Spleen (tissue), 11 donors: Measurements from ENCODE around the gene TRAF4. TPM values are rescaled to one million over a fixed set of nuclear protein-coding genes. Genes with fewer than 3 reads are reported as not detected.
"Not testable (repeated sequence)": the region's sequence is repeated elsewhere in the genome, so short reads cannot be mapped to it uniquely, and the experiment has no call there.

Experiments
- DNase-seq: peaks from one replicate; pipeline ENCODE4 v3.0.0-alpha.2; 2020
- H3K27ac ChIP-seq, 8 donors: fragments of 200-600 bp; sonication (generic) in 7 of 8; 1 replicate in 4 of 8; 2 replicates in 4 of 8; pipeline versions ENCODE4 v1.5.0 to v1.8.0; 2016 to 2021; ENCODE audit warnings: inconsistent platforms in 4 of 8, mild to moderate bottlenecking in 4 of 8, moderate library complexity in 1 of 8
- H3K27me3 ChIP-seq, 7 donors: fragments of 200-600 bp; sonication (generic) in 6 of 7; replicated peaks in 1 of 7; 1 replicate in 4 of 7; 2 replicates in 3 of 7; pipeline versions ENCODE4 v1.5.0 to v1.8.0; 2016 to 2021; ENCODE audit warnings: inconsistent platforms in 3 of 7, mild to moderate bottlenecking in 1 of 7
- H3K36me3 ChIP-seq, 6 donors: fragments of 200-600 bp; sonication (generic) in 5 of 6; 1 replicate in 4 of 6; 2 replicates in 2 of 6; pipeline versions ENCODE4 v1.5.0 to v1.8.0; 2016 to 2021; ENCODE audit warnings: inconsistent platforms in 2 of 6
- H3K4me1 ChIP-seq, 6 donors: fragments of 200-600 bp; sonication (generic) in 5 of 6; 1 replicate in 3 of 6; 2 replicates in 3 of 6; pipeline versions ENCODE4 v1.5.0 to v1.8.0; 2016 to 2021; ENCODE audit warnings: inconsistent platforms in 3 of 6
- H3K4me3 ChIP-seq, 8 donors: fragments of 200-600 bp; sonication (generic) in 7 of 8; 1 replicate in 4 of 8; 2 replicates in 4 of 8; pipeline versions ENCODE4 v1.5.0 to v1.8.0; 2016 to 2021; ENCODE audit warnings: inconsistent platforms in 4 of 8, mild to moderate bottlenecking in 4 of 8, moderate library complexity in 2 of 8
- H3K9me3 ChIP-seq, 8 donors: fragments of 200-600 bp; sonication (generic) in 7 of 8; 1 replicate in 4 of 8; 2 replicates in 4 of 8; pipeline versions ENCODE4 v1.5.0 to v1.8.0; 2016 to 2021; ENCODE audit warnings: inconsistent platforms in 4 of 8
- CTCF ChIP-seq, 11 experiments: fragments of 200-600 bp in 7 of 11; fragments of 450-650 bp in 4 of 11; sonication (generic) in 4 of 11; IDR thresholded peaks in 8 of 11; conservative IDR thresholded peaks in 3 of 11; 1 replicate in 7 of 11; 2 replicates in 4 of 11; pipeline versions ENCODE4 v1.4.0 to v1.8.0; 2016 to 2021; ENCODE audit warnings: antibody characterized with exemption in 11 of 11, inconsistent platforms in 4 of 11, mild to moderate bottlenecking in 1 of 11
- POLR2A ChIP-seq, 3 donors: fragments of 450-650 bp; IDR thresholded peaks; one replicate each; pipeline ENCODE4 v1.5.1; 2017; ENCODE audit warnings: antibody characterized with exemption in 3 of 3, mild to moderate bottlenecking in 1 of 3
- POLR2AphosphoS5 ChIP-seq, 3 donors: sonication (generic); formaldehyde crosslinking; IDR thresholded peaks; one replicate each; pipeline ENCODE4 v1.5.1; 2017; ENCODE audit warnings: antibody characterized with exemption in 3 of 3
- WGBS, 5 donors: extraction: QIAGEN DNeasy Blood & Tissue Kit in 3 of 5; methylation state at CpG; one replicate each; pipeline versions ENCODE4 v1.1.5 to v1.1.7; 2013 to 2018; 5-methylcytosine and 5-hydroxymethylcytosine counted together
- intact Hi-C: fragments of 100-400 bp; cut with DNase I; formaldehyde crosslinking; loops from one replicate; pipeline ENCODE4 v1.15.0; 2023; ENCODE audit warnings: low total_unique reads
- polyA plus RNA-seq, 3 donors: library from polyadenylated mRNA; stranded (reverse); fragments of 200-250 nt; gene quantifications; one replicate each; pipeline ENCODE4 v1.2.1, GENCODE V29; 2013
- small RNA-seq, 4 donors: library from RNA; depleted of rRNA; stranded (forward); fragments of <200 nt; gene quantifications; one replicate each; pipeline ENCODE3, GENCODE V24; 2016
- total RNA-seq, 7 donors: library from RNA; depleted of rRNA in 3 of 7; stranded (reverse); fragments of >200 nt in 3 of 7; fragmentation: NEBNext Ultra II Directional in 4 of 7; extraction: Animal tissue kit (Norgen Biotek cat#: 25700) in 4 of 7; gene quantifications; one replicate each; pipeline versions ENCODE4 v1.1.0 to v1.2.1, GENCODE V29; 2016 to 2021
- donor health status: healthy with polysubstance abuse.
- donor health status: DM: no; HTN: no; CAD: no; lungs with moderate emphysema.
- donor health status: DM: no; HTN: no; CAD: no.
- donor health status: Bipolar disorder and iron deficiency.
- donor health status: healthy.
- donor health status: DM: no; HTN: no; CAD: no.
- donor health status: DM: yes; HTN: yes; CAD: no.

Gene TRAF4
- total and polyA plus RNA-seq, 10 donors, result 19.8 to 75.5 (median 34.2) TPM

DNA sequence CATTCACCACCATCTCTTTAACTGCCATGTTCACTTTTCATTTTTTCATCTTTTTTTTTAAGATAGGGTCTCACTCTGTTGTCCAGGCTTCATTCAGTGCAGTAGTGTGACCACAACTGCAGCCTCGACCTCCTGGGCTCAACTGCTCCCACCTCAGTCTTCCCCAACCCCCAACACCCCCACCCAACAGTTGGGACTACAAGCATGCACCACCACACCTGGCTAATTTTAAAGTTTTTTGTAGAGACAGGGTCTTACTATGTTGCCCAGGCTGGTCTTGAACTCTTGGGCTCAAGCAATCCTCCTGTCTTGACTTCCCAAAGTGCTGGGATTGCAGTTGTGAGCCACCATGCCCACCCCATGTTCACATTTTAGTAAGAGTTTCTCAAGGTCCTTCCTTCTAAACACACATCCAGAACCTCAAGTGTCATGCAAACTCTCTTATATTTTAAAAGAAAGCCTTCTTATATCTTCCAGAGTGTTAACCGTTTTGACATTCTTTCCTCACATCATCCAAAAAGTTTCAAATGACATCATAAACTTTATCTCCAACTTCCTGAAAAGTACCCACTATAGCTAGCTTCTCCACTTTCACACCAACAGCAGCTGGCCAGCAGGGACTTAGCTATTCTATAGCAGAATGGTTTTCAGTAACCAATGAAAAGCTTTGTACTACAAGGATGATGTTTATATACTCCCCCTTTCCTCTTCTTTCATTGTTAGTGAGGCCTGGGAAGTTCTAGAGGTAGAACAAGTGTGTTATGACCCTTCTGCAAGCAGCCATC is 49.3 kb downstream of the TRAF4 start:
- DNase-seq, result no peak
- Histone ChIP-seq H3K4me1 (peaks cover 0 to 28% (median 4%) of the 10 kb centered on the region in 6 donors), H3K9me3 (no peaks in the 10 kb centered on the region), H3K27me3 (no peaks in the 10 kb centered on the region), H3K4me3 (no peak overlapping the region), H3K36me3 (peaks cover 0 to 11% (median 0%) of the 10 kb centered on the region in 6 donors), H3K27ac (no peak overlapping the region)
- WGBS, 5 donors, result 62 to 70% (median 67%) methylated on average over 2 of the region's 2 CpGs
- TF ChIP-seq POLR2A (IDR thresholded peaks at IDR 0.05) (no peak), CTCF (IDR thresholded peaks at IDR 0.05 in 8 of 11, conservative IDR thresholded peaks at IDR 0.05 in 3 of 11) (no peak), POLR2AphosphoS5 (IDR thresholded peaks at IDR 0.05) (no peak)
- intact Hi-C loops, result no loop called here

DNA sequence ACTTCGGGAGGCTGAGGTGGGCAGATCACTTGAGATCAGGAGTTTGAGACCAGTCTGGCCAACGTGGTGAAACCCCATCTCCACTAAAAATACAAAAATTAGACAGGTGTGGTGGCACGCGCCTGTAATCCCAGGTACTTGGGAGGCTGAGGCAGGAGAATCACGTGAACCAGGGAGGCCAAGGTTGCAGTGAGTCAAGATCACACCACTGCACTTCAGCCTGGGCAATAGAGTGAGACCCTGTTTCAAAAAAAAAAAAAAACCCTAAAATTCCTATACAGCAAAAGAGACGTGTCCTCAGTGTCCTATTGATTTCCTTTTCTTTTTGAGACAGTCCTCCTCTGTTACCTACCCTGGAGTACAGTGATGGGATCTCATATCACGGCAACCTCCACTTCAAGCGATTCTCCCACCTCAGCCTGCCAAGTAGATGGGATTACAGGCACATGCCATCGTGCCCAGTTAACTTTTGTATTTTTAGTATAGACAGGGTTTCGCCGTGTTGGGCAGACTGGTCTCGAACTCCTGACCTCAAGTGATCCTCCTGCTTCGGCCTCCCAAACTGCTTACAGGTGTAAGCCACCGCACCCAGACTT is 51.1 kb downstream of the TRAF4 start:
- WGBS, 5 donors, result 93 to 98% (median 96%) methylated on average over 14 of the region's 14 CpGs
- Histone ChIP-seq H3K4me1 (peaks cover 0 to 13% (median 3%) of the 10 kb centered on the region in 6 donors), H3K36me3 (peaks cover 0 to 13% (median 0%) of the 10 kb centered on the region in 6 donors)
- H3K27me3 ChIP-seq, intact Hi-C loops, H3K27ac ChIP-seq, H3K9me3 ChIP-seq, DNase-seq, H3K4me3 ChIP-seq: not testable (repeated sequence)

DNA sequence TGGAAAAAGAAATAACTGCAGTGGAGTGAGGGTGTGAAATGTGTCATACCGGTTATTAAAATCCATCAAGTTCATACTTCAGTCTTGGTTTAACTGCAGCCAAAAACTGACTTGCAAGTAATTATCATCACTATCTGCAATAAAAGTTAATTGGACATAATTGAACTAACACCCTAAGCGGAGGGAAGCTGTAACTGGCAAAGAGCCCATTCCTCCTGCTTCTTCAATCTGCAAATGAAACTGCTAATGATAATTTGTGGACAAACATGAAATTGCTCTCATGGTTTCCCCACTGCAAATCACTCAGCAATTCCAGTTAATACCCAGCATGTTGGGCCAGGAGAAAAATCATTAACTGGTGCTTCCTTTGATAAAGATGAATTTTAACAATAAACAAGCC is 52.3 kb downstream of the TRAF4 start:
- peaks cover 0 to 18% (median 0%) of the 10 kb centered on the region in 6 donors for H3K36me3 ChIP-seq
- H3K4me3 ChIP-seq, result no peak overlapping the region
- no peaks in the 10 kb centered on the region for H3K9me3 ChIP-seq
- whole genome bisulfite sequencing, 5 donors, result 81 to 93% (median 86%) methylated on average over 2 of the region's 2 CpGs
- DNase-seq, result no peak
- intact Hi-C loops, result no loop called here
- peaks cover 0 to 4% (median under 1%) of the 10 kb centered on the region in 6 donors for H3K4me1 ChIP-seq
- TF ChIP-seq POLR2A (IDR thresholded peaks at IDR 0.05), result no peak
- no peak for TF ChIP-seq POLR2AphosphoS5 (IDR thresholded peaks at IDR 0.05)
- TF ChIP-seq CTCF (IDR thresholded peaks at IDR 0.05 in 8 of 11, conservative IDR thresholded peaks at IDR 0.05 in 3 of 11), result no peak
- no peak overlapping the region for H3K27ac ChIP-seq
- H3K27me3 ChIP-seq, result no peaks in the 10 kb centered on the region

Small RNAs within 50 kb of the gene (small RNA-seq; reads per million reads assigned to genes)
- gene SNORD42A (0 reads per million in 4 donors), gene SNORD42B (0 to 0.17 (median 0) reads per million in 4 donors), gene SNORD4A (0 reads per million in 4 donors), gene SNORD4B (0 reads per million in 4 donors)

Other genes starting within 250 kb of the TRAF4 start
- not detected for gene FOXN1, start 237.7 kb upstream of the TRAF4 start, total RNA-seq
- not detected for gene FOXN1, start 237.7 kb upstream of the TRAF4 start, polyA plus RNA-seq
- gene UNC119, start 191.4 kb upstream of the TRAF4 start, total RNA-seq, result 10 to 100 TPM; 41.5 to 76.0 (median 65.7) TPM
- 10 to 100 TPM; 52.9 to 68.6 (median 59.1) TPM for gene UNC119, start 191.4 kb upstream of the TRAF4 start, polyA plus RNA-seq
- gene PIGS, start 172.5 kb upstream of the TRAF4 start, total RNA-seq, result 10 to 100 TPM; 43.7 to 77.6 (median 56.4) TPM
- gene PIGS, start 172.5 kb upstream of the TRAF4 start, polyA plus RNA-seq, result 10 to 100 TPM; 13.3 to 21.4 (median 17.6) TPM
- 10 to 100 TPM; 18.1 to 64.4 (median 40.3) TPM for gene ALDOC, start 167.1 kb upstream of the TRAF4 start, total RNA-seq
- gene ALDOC, start 167.1 kb upstream of the TRAF4 start, polyA plus RNA-seq, result 10 to 100 TPM; 16.9 to 24.8 (median 19.1) TPM
- gene SPAG5, start 145.0 kb upstream of the TRAF4 start, total RNA-seq, result 10 to 100 TPM in 5 of 7 donors, 1 to 10 TPM in 2; 6.2 to 19.7 (median 14.3) TPM
- 10 to 100 TPM in 2 of 3 donors, 1 to 10 TPM in 1; 9.6 to 18.0 (median 14.9) TPM for gene SPAG5, start 145.0 kb upstream of the TRAF4 start, polyA plus RNA-seq
- gene RSKR, start 129.8 kb upstream of the TRAF4 start, total RNA-seq, result 10 to 100 TPM; 11.6 to 30.9 (median 19.3) TPM
- 1 to 10 TPM; 2.1 to 4.5 (median 2.8) TPM for gene RSKR, start 129.8 kb upstream of the TRAF4 start, polyA plus RNA-seq
- 100 to 1,000 TPM; 143 to 193 (median 149) TPM for gene BLTP2, start 98.9 kb upstream of the TRAF4 start, total RNA-seq
- 10 to 100 TPM; 11.8 to 25.2 (median 14.6) TPM for gene BLTP2, start 98.9 kb upstream of the TRAF4 start, polyA plus RNA-seq
- 10 to 100 TPM; 43.1 to 54.5 (median 48.7) TPM for gene SDF2, start 82.1 kb upstream of the TRAF4 start, total RNA-seq
- 10 to 100 TPM; 28.7 to 38.3 (median 35.2) TPM for gene SDF2, start 82.1 kb upstream of the TRAF4 start, polyA plus RNA-seq
- gene SUPT6H, start 81.8 kb upstream of the TRAF4 start, total RNA-seq, result 10 to 100 TPM; 68.5 to 91.2 (median 78.7) TPM
- 10 to 100 TPM; 11.6 to 29.7 (median 24.0) TPM for gene SUPT6H, start 81.8 kb upstream of the TRAF4 start, polyA plus RNA-seq
- gene PROCA1, start 32.1 kb upstream of the TRAF4 start, total RNA-seq, result 1 to 10 TPM; 4.3 to 8.5 (median 6.6) TPM
- gene PROCA1, start 32.1 kb upstream of the TRAF4 start, polyA plus RNA-seq, result 10 to 100 TPM in 2 of 3 donors, 1 to 10 TPM in 1; 6.0 to 14.5 (median 12.8) TPM
- gene RAB34, start 26.1 kb upstream of the TRAF4 start, total RNA-seq, result 100 to 1,000 TPM in 1 of 7 donors, 10 to 100 TPM in 6; 31.4 to 111 (median 49.4) TPM
- 10 to 100 TPM; 45.6 to 59.5 (median 56.6) TPM for gene RAB34, start 26.1 kb upstream of the TRAF4 start, polyA plus RNA-seq
- 1,000 to 10,000 TPM in 4 of 7 donors, 100 to 1,000 TPM in 3; 571 to 2,010 (median 1,472) TPM for gene RPL23A, start 24.0 kb upstream of the TRAF4 start, total RNA-seq
- 1,000 to 10,000 TPM; 2,562 to 3,144 (median 3,044) TPM for gene RPL23A, start 24.0 kb upstream of the TRAF4 start, polyA plus RNA-seq
- 1 to 10 TPM in 5 of 7 donors, under 1 TPM in 1, not detected in 1; 0.97 to 2.6 (median 2.0) TPM for gene TLCD1, start 17.8 kb upstream of the TRAF4 start, total RNA-seq
- gene TLCD1, start 17.8 kb upstream of the TRAF4 start, polyA plus RNA-seq, result 1 to 10 TPM; 2.3 to 3.5 (median 2.4) TPM
- gene NEK8, start 15.2 kb upstream of the TRAF4 start, total RNA-seq, result 10 to 100 TPM in 6 of 7 donors, 1 to 10 TPM in 1; 8.9 to 17.6 (median 12.8) TPM
- 10 to 100 TPM in 1 of 3 donors, 1 to 10 TPM in 2; 7.3 to 14.3 (median 7.7) TPM for gene NEK8, start 15.2 kb upstream of the TRAF4 start, polyA plus RNA-seq
- gene FAM222B, start 98.8 kb downstream of the TRAF4 start, total RNA-seq, result 10 to 100 TPM; 11.6 to 23.6 (median 17.5) TPM
- 1 to 10 TPM; 2.9 to 5.3 (median 3.0) TPM for gene FAM222B, start 98.8 kb downstream of the TRAF4 start, polyA plus RNA-seq
- gene ERAL1, start 111.0 kb downstream of the TRAF4 start, total RNA-seq, result 10 to 100 TPM; 28.4 to 51.9 (median 38.8) TPM
- 10 to 100 TPM; 31.2 to 39.7 (median 38.6) TPM for gene ERAL1, start 111.0 kb downstream of the TRAF4 start, polyA plus RNA-seq
- 100 to 1,000 TPM; 133 to 259 (median 202) TPM for gene FLOT2, start 153.7 kb downstream of the TRAF4 start, total RNA-seq
- 100 to 1,000 TPM in 1 of 3 donors, 10 to 100 TPM in 2; 80.8 to 119 (median 92.8) TPM for gene FLOT2, start 153.7 kb downstream of the TRAF4 start, polyA plus RNA-seq
- gene DHRS13, start 159.1 kb downstream of the TRAF4 start, total RNA-seq, result 10 to 100 TPM; 14.7 to 51.2 (median 21.2) TPM
- 10 to 100 TPM; 12.2 to 12.6 (median 12.6) TPM for gene DHRS13, start 159.1 kb downstream of the TRAF4 start, polyA plus RNA-seq
- gene PHF12, start 207.5 kb downstream of the TRAF4 start, total RNA-seq, result 100 to 1,000 TPM in 2 of 7 donors, 10 to 100 TPM in 5; 65.9 to 118 (median 84.9) TPM
- 10 to 100 TPM; 16.2 to 22.0 (median 20.0) TPM for gene PHF12, start 207.5 kb downstream of the TRAF4 start, polyA plus RNA-seq